ENCODE results near the gene PKP1. TPM values are rescaled to one million over a fixed set of nuclear protein-coding genes. Genes with fewer than 3 reads are reported as not detected.

Gene PKP1
- total and polyA plus RNA-seq, 2 of the 4 experiments (the other 2 are of a cell fraction), result 0.18 to 0.36 TPM

GRCh38 chr1:201329801-201330200 lies 46.5 kb downstream of the PKP1 start:
- peaks cover 2% of the 10 kb centered on the region; the same call in 1 of the 2 replicates for H3K9me3 ChIP-seq (ENCODE audit: control insufficient read depth, insufficient read depth, low read length)
- H4K91ac ChIP-seq (ENCODE audit: insufficient read depth, low read depth, low read length), result no peak overlapping the region; the same call in 1 of the 2 replicates
- ATAC-seq (ENCODE audit: low read depth) (peak; percentile 78), DNase-seq (peak; percentile 20)
- TF ChIP-seq RCOR1 (IDR thresholded peaks at IDR 0.05; ENCODE audit: insufficient replicate concordance, low read length), result no peak
- no peak for TF ChIP-seq MAZ (IDR thresholded peaks at IDR 0.05; ENCODE audit: borderline replicate concordance, low read depth, low read length)
- TF ChIP-seq CTCF (conservative IDR thresholded peaks at IDR 0.05; ENCODE audit: low read depth, low read length), result no peak
- TF ChIP-seq FOS (IDR thresholded peaks at IDR 0.05; ENCODE audit: low read depth, low read length), result no peak
- no peak for TF ChIP-seq NFE2L2 (IDR thresholded peaks at IDR 0.05; ENCODE audit: low read depth, low read length)
- TF ChIP-seq BHLHE40 (IDR thresholded peaks at IDR 0.05; ENCODE audit: low read depth, low read length), result no peak
- TF ChIP-seq MAFK (IDR thresholded peaks at IDR 0.05; ENCODE audit: low read depth, low read length), result no peak
- TF ChIP-seq CEBPB (IDR thresholded peaks at IDR 0.05; ENCODE audit: low read depth, low read length), result no peak
- TF ChIP-seq USF2 (IDR thresholded peaks at IDR 0.05; ENCODE audit: low read depth, low read length), result no peak
- no peak overlapping the region for H2AK9ac ChIP-seq (replicated peaks; ENCODE audit: low read depth, low read length, poor library complexity)
- POLR2A ChIA-PET (ENCODE audit: unreplicated experiment), result no interaction called here
- H3K9ac ChIP-seq (ENCODE audit: low read depth, low read length), result no peak overlapping the region; the same call in 1 of the 2 replicates
- no peaks in the 10 kb centered on the region for H4K20me1 ChIP-seq (ENCODE audit: insufficient read depth, low read length)
- no peak overlapping the region for H2BK20ac ChIP-seq (ENCODE audit: low read depth, low read length)
- peaks cover 4% of the 10 kb centered on the region for H3K4me1 ChIP-seq (ENCODE audit: control insufficient read depth, insufficient read depth, low read length)
- peaks cover 57% of the 10 kb centered on the region for H3K27me3 ChIP-seq (ENCODE audit: control insufficient read depth, insufficient read depth, low read length)
- no peak overlapping the region for H3K23ac ChIP-seq (ENCODE audit: low read depth, low read length)
- H3K4me3 ChIP-seq (ENCODE audit: insufficient read depth, low read depth, low read length), result no peak overlapping the region
- H3K4ac ChIP-seq (ENCODE audit: low read depth, low read length), result no peak overlapping the region
- no peak overlapping the region for H2BK5ac ChIP-seq (ENCODE audit: low read depth, low read length, poor library complexity, severe bottlenecking)
- BruUV-seq (replicated peaks), result no TSS peak
- CTCF ChIA-PET, result interaction anchor here (0.7 kb wide), 2 partner anchors 18 to 71 kb away, joined by 3 to 9 read pairs; no protein-coding TSS in a partner anchor
- H3K14ac ChIP-seq (replicated peaks; ENCODE audit: low read depth, low read length), result no peak overlapping the region
- no peak overlapping the region for H2BK120ac ChIP-seq (ENCODE audit: low read depth, low read length)
- H3K36me3 ChIP-seq (ENCODE audit: control insufficient read depth, insufficient read depth, low read length), result no peaks in the 10 kb centered on the region
- no CpG with 5 or more reads among the region's 4 CpGs for WGBS, 2 experiments (ENCODE audit: extremely low coverage in 2 of 2, insufficient read length in 1 of 2)
- H2AK5ac ChIP-seq (ENCODE audit: low read depth, low read length), result no peak overlapping the region
- H4K5ac ChIP-seq (ENCODE audit: low read depth, low read length), result no peak overlapping the region
- H3K9me1 ChIP-seq (ENCODE audit: insufficient read depth, low read length), result no peaks in the 10 kb centered on the region
- H2AFZ ChIP-seq (replicated peaks; ENCODE audit: low read length, poor library complexity), result no peak overlapping the region
- dilution Hi-C loops (cut with HindIII; ENCODE audit: low sequenced_read_pairs, unreplicated experiment) (no loop called here), intact Hi-C loops (cut with micrococcal nuclease) (no loop called here), in situ Hi-C loops (cut with MboI; ENCODE audit: low sequenced_read_pairs) (no loop called here)
- peak overlapping the region; percentile 10; the same call in 1 of the 2 replicates for H3K18ac ChIP-seq (ENCODE audit: low read depth, low read length)
- H4K8ac ChIP-seq (ENCODE audit: low read depth in 2 of 2, low read length in 2 of 2), result no peak overlapping the region
- H2BK15ac ChIP-seq (ENCODE audit: low read depth, low read length), result no peak overlapping the region
- H3K56ac ChIP-seq (ENCODE audit: extremely low read depth, insufficient read depth, low read length), result no peak overlapping the region
- H3K79me1 ChIP-seq (ENCODE audit: low read depth in 1 of 2, low read length in 2 of 2), result no peaks in the 10 kb centered on the region
- peak overlapping the region; percentile 31; the same call in 1 of the 2 replicates for H3K27ac ChIP-seq (ENCODE audit: insufficient read depth, low read length)
- peak overlapping the region; percentile 35 for H3K4me2 ChIP-seq (ENCODE audit: low read depth, low read length)

Measured in IMR-90 (cell line).